ENCODE measurements around the gene PTGIS. TPM values are rescaled to one million over a fixed set of nuclear protein-coding genes. Genes with fewer than 3 reads are reported as not detected.

The PTGIS gene
- total RNA-seq, 2 donors from 2014 or later, result 9.9 to 10.9 TPM

DNA sequence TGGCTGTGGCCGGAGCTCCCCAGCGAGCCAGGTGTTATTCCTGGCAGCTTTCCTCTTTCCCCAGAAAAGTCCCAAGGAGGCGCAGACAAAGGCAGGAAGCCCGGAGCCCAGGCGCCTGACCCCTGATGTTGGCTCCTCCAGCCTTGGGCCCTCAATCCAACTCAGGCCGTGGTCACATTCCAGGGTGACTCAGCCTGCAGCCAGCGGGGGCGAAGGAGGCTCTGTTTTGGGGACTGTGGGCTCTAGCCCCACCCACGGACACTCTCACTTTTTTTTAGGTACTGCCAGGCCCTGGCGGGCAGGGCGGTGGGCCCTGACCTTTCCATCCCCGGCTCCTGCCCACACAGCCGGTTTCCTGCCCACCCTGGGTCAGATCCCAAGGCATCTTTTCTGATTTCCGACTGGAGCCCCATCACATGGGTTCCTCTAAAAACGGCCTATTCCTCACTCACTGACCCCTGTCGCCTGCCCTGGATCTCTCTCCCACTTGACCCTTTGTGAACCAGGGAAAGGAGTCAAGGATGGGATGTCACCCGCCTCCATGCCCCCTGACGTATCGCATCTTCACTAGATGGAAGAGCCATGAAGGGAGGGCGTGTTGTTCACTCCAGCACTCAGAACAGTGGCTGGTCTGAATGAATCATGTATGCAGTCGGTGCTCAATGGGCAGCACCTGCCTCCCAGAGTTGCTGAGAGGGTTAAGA lies 5.5 kb downstream of the PTGIS start:
- Histone ChIP-seq H3K27me3 (peaks cover 0 to 3% of the 10 kb centered on the region in 2 donors), H3K27ac (no peak overlapping the region), H3K9me3 (no peaks in the 10 kb centered on the region), H3K36me3 (replicated peaks in 1 of 2; ENCODE audit: insufficient read depth in 1 of 2, low read depth in 2 of 2) (no peaks in the 10 kb centered on the region), H3K4me3 (no peak overlapping the region), H3K4me1 (peaks cover under 1% of the 10 kb centered on the region)
- WGBS, 2 donors, result 63 to 70% methylated on average over 21 of the region's 21 CpGs
- TF ChIP-seq POLR2A (IDR thresholded peaks at IDR 0.05) (no peak), CTCF (IDR thresholded peaks at IDR 0.05) (no peak)
- ATAC-seq (peak; percentile 41), DNase-seq (peak; percentile 23 to 42 (median 39))
- intact Hi-C loops (cut with DNase I), result no loop called here

- intact Hi-C loops (cut with DNase I), result no loop called here
- Histone ChIP-seq H3K27ac (no peak overlapping the region), H3K4me1 (no peaks in the 10 kb centered on the region), H3K27me3 (no peaks in the 10 kb centered on the region), H3K36me3 (replicated peaks in 1 of 2; ENCODE audit: insufficient read depth in 1 of 2, low read depth in 2 of 2) (no peaks in the 10 kb centered on the region), H3K9me3 (no peaks in the 10 kb centered on the region), H3K4me3 (no peak overlapping the region)
- WGBS, 2 donors, result 36 to 100% methylated on average over 2 of the region's 2 CpGs
- DNase-seq (no peak), ATAC-seq (no peak)
- no peak for TF ChIP-seq POLR2A (IDR thresholded peaks at IDR 0.05)
- no peak for TF ChIP-seq CTCF (IDR thresholded peaks at IDR 0.05)
These were observed 6.1 kb downstream of the PTGIS start for GRCh38 chr20:49561806-49562205.

DNA sequence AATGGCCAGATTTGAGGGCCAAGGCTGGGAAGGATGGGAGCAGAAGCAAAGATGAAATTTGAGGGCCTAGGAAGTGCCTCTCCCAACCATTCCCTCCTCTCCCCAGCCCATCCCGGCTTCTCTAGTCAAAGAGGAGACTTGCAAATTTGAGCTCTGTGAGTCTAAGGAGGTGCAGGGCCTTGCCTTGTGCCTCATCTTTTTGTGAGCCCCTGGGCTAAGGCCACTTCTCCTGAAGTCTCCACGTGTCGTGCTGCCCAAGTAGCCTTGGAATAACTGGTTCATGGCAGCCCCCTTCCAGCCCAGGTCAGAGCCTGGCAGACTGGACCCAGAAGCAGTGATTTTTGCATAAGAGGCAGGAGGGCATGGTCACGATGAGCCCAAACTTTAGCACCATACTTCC lies 6.7 kb downstream of the PTGIS start:
- no peak for DNase-seq
- no peak overlapping the region for H3K4me3 ChIP-seq
- H3K4me1 ChIP-seq, result no peaks in the 10 kb centered on the region
- WGBS, 2 donors, result 78 to 90% methylated on average over 2 to 4 of the region's 4 CpGs
- no peaks in the 10 kb centered on the region for H3K36me3 ChIP-seq (replicated peaks in 1 of 2; ENCODE audit: insufficient read depth in 1 of 2, low read depth in 2 of 2)
- no peak for TF ChIP-seq CTCF (IDR thresholded peaks at IDR 0.05)
- no peak for TF ChIP-seq POLR2A (IDR thresholded peaks at IDR 0.05)
- no peak overlapping the region for H3K27ac ChIP-seq
- no peaks in the 10 kb centered on the region for H3K27me3 ChIP-seq
- intact Hi-C loops (cut with DNase I), result no loop called here
- no peaks in the 10 kb centered on the region for H3K9me3 ChIP-seq
- no peak for ATAC-seq

GRCh38 chr20:49560646-49561045 lies 7.3 kb downstream of the PTGIS start:
- no peaks in the 10 kb centered on the region for H3K27me3 ChIP-seq
- no peaks in the 10 kb centered on the region for H3K9me3 ChIP-seq
- ATAC-seq (no peak), DNase-seq (no peak)
- 85 to 92% methylated on average over 11 of the region's 11 CpGs for WGBS, 2 donors
- TF ChIP-seq POLR2A (IDR thresholded peaks at IDR 0.05) (no peak), CTCF (IDR thresholded peaks at IDR 0.05) (no peak)
- intact Hi-C loops (cut with DNase I), result no loop called here
- H3K4me1 ChIP-seq, result no peaks in the 10 kb centered on the region
- no peak overlapping the region for H3K27ac ChIP-seq
- no peak overlapping the region for H3K4me3 ChIP-seq
- no peaks in the 10 kb centered on the region for H3K36me3 ChIP-seq (replicated peaks in 1 of 2; ENCODE audit: insufficient read depth in 1 of 2, low read depth in 2 of 2)

- no peak overlapping the region for H3K4me3 ChIP-seq
- H3K36me3 ChIP-seq (replicated peaks in 1 of 2; ENCODE audit: insufficient read depth in 1 of 2, low read depth in 2 of 2), result no peaks in the 10 kb centered on the region
- no peak overlapping the region for H3K27ac ChIP-seq
- no peaks in the 10 kb centered on the region for H3K4me1 ChIP-seq
- no peaks in the 10 kb centered on the region for H3K9me3 ChIP-seq
- intact Hi-C loops (cut with DNase I), result no loop called here
- no peaks in the 10 kb centered on the region for H3K27me3 ChIP-seq
- DNase-seq (no peak), ATAC-seq (no peak)
- no peak for TF ChIP-seq CTCF (IDR thresholded peaks at IDR 0.05)
- no peak for TF ChIP-seq POLR2A (IDR thresholded peaks at IDR 0.05)
- WGBS, 2 donors, result 74 to 82% methylated on average over 7 of the region's 7 CpGs
These were observed 7.8 kb downstream of the PTGIS start for GRCh38 chr20:49560186-49560585.

Data from body of pancreas (tissue), 4 donors.